Measurements from ENCODE around the gene TSKS. TPM values are rescaled to one million over a fixed set of nuclear protein-coding genes. Genes with fewer than 3 reads are reported as not detected.

The TSKS gene
- total RNA-seq, 1 experiment from 2014 or later = 0.76 TPM

DNA sequence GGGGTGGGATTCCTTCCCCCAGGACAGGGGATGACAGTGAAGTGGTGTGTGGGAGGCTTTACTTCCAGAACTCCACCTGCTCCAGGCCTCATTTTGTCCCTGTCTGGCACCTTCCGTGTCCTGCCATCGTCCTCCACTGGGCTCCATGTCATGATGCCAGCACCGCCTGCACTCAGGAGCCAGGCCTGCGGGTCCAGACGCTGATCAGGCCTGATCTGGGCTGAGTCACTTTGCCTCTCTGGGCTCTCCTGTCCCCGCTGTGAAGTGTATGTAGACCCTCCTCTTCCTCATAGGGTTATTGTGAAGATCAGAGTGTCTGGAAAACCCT lies 40.4 kb upstream of the TSKS start:
- no TSS peak for BruUV-seq (replicated peaks)
- no peak overlapping the region for H3K27ac ChIP-seq (ENCODE audit: low read depth, low read length)
- no peaks in the 10 kb centered on the region for H4K20me1 ChIP-seq (ENCODE audit: insufficient read depth)
- H3K9me2 ChIP-seq (ENCODE audit: insufficient read depth) = no peaks in the 10 kb centered on the region
- H3K4me2 ChIP-seq (ENCODE audit: low read length) = no peak overlapping the region
- H3K36me3 ChIP-seq (ENCODE audit: control insufficient read depth in 1 of 2, insufficient read depth in 2 of 2, low read length in 2 of 2) = peaks cover 5 to 18% of the 10 kb centered on the region in 2 experiments
- H3K4me3 ChIP-seq (replicated peaks in 1 of 2; ENCODE audit: low read depth in 1 of 2, low read length in 2 of 2) = no peak overlapping the region
- DNase-seq (ENCODE audit: low read depth, low spot score) (no peak), ATAC-seq (no peak)
- ChIA-PET CTCF (interaction anchor here (2.4 kb wide), 1 partner anchor 37 kb away, joined by 8 read pairs; the partner anchor contains the start of gene AP2A1), RAD21 (ENCODE audit: low non-redundant PET in 1 of 2, low total read pairs in 2 of 2, uncharacterized antibody in 2 of 2, unreplicated experiment in 2 of 2) (no interaction called here), POLR2A (no interaction called here)
- peaks cover 4 to 20% of the 10 kb centered on the region in 2 experiments; a peak in 3 of 4 replicates for H3K4me1 ChIP-seq (ENCODE audit: control insufficient read depth in 1 of 2, insufficient read depth in 2 of 2, low read length in 2 of 2)
- no peaks in the 10 kb centered on the region for H3K9me3 ChIP-seq (ENCODE audit: control insufficient read depth in 1 of 2, insufficient read depth in 1 of 2, low read depth in 1 of 2, low read length in 2 of 2)
- no peak overlapping the region for H2AFZ ChIP-seq (ENCODE audit: low read depth, low read length, poor library complexity, severe bottlenecking)
- H3K79me2 ChIP-seq (ENCODE audit: insufficient read depth, low read length) = no peaks in the 10 kb centered on the region
- H3K27me3 ChIP-seq (ENCODE audit: insufficient read depth, low read length) = no peaks in the 10 kb centered on the region
- intact Hi-C loops (cut with micrococcal nuclease) = no loop called here
- TF ChIP-seq POLR2AphosphoS5 (IDR thresholded peaks at IDR 0.05; ENCODE audit: low read depth, low read length) (no peak), POLR2A (IDR thresholded peaks at IDR 0.05; ENCODE audit: borderline replicate concordance, extremely low read depth, insufficient read depth, insufficient read length) (no peak), ZNF274 (IDR thresholded peaks at IDR 0.05; ENCODE audit: low read depth, low read length) (no peak), EGR1 (IDR thresholded peaks at IDR 0.05; ENCODE audit: low read depth) (no peak), SIN3A (IDR thresholded peaks at IDR 0.05; ENCODE audit: low read depth) (no peak), SRF (IDR thresholded peaks at IDR 0.05; ENCODE audit: low read depth) (no peak), ZFX (IDR thresholded peaks at IDR 0.05) (no peak), SP1 (IDR thresholded peaks at IDR 0.05; ENCODE audit: low read depth) (no peak), CEBPB (IDR thresholded peaks at IDR 0.05; ENCODE audit: low read depth) (no peak), ELF1 (IDR thresholded peaks at IDR 0.05; ENCODE audit: borderline replicate concordance, low read depth) (no peak), FOSL1 (IDR thresholded peaks at IDR 0.05; ENCODE audit: low read depth) (no peak), JUND (IDR thresholded peaks at IDR 0.05) (no peak)
- TF ChIP-seq, protein P1, sequence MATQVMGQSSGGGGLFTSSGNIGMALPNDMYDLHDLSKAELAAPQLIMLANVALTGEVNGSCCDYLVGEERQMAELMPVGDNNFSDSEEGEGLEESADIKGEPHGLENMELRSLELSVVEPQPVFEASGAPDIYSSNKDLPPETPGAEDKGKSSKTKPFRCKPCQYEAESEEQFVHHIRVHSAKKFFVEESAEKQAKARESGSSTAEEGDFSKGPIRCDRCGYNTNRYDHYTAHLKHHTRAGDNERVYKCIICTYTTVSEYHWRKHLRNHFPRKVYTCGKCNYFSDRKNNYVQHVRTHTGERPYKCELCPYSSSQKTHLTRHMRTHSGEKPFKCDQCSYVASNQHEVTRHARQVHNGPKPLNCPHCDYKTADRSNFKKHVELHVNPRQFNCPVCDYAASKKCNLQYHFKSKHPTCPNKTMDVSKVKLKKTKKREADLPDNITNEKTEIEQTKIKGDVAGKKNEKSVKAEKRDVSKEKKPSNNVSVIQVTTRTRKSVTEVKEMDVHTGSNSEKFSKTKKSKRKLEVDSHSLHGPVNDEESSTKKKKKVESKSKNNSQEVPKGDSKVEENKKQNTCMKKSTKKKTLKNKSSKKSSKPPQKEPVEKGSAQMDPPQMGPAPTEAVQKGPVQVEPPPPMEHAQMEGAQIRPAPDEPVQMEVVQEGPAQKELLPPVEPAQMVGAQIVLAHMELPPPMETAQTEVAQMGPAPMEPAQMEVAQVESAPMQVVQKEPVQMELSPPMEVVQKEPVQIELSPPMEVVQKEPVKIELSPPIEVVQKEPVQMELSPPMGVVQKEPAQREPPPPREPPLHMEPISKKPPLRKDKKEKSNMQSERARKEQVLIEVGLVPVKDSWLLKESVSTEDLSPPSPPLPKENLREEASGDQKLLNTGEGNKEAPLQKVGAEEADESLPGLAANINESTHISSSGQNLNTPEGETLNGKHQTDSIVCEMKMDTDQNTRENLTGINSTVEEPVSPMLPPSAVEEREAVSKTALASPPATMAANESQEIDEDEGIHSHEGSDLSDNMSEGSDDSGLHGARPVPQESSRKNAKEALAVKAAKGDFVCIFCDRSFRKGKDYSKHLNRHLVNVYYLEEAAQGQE (IDR thresholded peaks at IDR 0.05; ENCODE audit: low read depth) = no peak
- TF ChIP-seq, protein P2, sequence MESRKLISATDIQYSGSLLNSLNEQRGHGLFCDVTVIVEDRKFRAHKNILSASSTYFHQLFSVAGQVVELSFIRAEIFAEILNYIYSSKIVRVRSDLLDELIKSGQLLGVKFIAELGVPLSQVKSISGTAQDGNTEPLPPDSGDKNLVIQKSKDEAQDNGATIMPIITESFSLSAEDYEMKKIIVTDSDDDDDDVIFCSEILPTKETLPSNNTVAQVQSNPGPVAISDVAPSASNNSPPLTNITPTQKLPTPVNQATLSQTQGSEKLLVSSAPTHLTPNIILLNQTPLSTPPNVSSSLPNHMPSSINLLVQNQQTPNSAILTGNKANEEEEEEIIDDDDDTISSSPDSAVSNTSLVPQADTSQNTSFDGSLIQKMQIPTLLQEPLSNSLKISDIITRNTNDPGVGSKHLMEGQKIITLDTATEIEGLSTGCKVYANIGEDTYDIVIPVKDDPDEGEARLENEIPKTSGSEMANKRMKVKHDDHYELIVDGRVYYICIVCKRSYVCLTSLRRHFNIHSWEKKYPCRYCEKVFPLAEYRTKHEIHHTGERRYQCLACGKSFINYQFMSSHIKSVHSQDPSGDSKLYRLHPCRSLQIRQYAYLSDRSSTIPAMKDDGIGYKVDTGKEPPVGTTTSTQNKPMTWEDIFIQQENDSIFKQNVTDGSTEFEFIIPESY (IDR thresholded peaks at IDR 0.05; ENCODE audit: extremely low read depth, insufficient replicate concordance, low read length) = no peak
- H3K9ac ChIP-seq (ENCODE audit: low read length) = no peak overlapping the region
